Activated CD4-positive, alpha-beta T cell treated with anti-CD3 and anti-CD28 coated beads, Interleukin-2, Interleukin-4, amounts not matched to agents 100 ng/mL and 50 ng/mL, durations not matched to agents 16 hours and 8 hours (primary cell): ENCODE data around the gene SCUBE1.

Experiments used
- DNase-seq: peaks from one replicate; pipeline ENCODE4 v3.0.0-alpha.2; 2020; ENCODE audit warnings: low spot score

The SCUBE1 gene

DNA sequence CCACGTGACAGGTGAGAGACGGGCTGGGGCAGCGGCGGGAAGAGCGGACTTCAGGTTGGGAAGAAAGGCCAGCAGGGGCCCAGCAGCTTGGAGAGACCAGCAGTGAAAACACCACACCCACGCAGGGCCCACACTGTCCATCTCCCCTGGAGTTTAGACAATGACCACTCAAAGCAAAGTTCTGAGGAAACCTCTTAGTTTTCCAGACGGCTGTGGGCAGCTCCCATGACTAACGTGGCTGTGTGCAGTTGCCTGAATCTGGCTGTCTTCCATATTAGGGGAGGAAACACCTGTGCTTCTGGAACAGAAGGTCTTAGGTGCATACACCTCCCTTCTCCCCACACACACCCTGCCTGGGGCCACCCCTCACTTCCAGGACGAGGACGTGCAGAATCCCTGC is 85.6 kb downstream of the SCUBE1 start:
- no peak for DNase-seq

DNA sequence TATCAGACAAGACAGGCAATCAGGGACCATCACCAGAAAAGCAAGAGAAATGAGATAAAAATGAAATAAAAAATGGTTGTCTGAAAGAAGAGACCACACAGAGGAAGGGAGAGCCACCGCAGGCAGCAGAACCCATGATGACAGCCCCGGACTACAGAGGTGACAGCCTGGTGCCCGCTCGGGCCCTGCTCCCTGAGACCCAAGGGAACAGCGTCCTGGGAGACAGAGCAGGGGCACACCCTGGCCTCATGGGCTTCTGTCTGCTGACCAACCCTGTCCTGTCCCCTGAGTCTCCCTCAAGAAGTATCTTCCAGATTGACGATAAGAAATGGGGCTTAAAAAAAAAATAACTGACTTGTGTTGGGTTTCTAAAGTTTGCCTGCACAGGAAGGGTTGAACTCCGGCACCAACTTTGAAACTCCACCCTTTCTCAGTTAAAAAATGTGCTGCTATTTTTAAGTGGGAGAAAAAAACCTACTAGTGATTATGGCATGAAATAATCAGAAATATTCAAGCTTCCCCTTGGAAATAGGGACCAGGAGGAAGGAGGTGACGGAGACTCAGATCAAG is 86.1 kb downstream of the SCUBE1 start:
- no peak for DNase-seq

DNA sequence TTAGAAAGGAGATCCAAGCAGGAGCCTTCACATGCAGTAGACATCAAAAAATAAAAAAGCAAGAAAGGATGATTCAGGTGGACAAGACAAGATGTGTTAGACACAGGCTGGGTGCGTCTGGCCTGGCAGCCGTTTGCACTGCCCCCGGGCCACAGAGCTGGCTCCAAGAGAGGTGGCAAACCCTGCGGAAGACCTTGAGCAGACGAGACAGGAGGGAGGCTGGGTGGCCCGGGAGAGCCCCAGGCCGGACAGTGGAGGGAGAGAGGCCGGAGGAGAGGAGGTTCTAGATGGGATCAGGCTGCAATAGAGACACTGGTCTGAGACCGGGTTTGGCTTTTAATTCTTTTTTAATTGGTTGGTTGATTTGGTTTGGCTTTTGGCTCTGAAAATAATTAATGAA is 86.6 kb downstream of the SCUBE1 start:
- DNase-seq: no peak

DNA sequence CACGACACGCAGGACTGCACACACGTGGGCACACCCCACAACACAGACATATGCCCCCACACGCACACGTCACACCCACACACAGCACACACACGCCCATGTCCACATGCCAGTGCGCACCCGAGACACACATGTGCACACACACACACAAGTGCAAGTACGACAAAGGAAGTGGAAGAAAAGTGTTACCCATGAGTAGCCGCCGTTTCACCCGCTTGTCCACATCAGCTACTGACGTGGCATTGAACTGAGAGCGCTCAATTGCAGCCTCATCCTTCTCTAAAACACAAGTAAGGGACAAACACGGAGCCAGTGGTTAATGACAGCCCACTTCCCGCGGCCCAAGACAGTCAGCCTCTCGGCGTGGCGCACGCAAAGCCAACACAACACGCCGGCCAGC is 87.9 kb downstream of the SCUBE1 start:
- DNase-seq: no peak

DNA sequence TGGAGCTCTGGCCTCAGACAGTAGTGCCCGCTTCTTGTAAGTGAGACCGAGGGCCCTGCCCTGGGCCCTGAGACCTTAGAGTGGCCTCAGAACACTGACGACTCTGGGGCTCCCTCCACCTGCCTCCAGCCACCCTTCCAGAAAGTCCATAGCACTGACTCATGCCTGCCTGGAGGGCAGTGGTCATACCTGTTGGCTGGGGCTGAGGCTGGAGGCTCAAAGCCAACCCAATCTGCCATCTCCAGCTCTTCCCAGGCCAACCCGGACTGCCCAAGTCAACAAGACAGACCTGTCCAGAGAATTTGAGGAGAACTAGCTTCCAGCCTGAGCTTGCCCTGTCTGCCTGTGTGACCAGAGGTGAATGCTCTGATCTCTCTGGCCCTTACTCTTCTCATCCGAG is 89.3 kb downstream of the SCUBE1 start:
- no peak for DNase-seq

DNA sequence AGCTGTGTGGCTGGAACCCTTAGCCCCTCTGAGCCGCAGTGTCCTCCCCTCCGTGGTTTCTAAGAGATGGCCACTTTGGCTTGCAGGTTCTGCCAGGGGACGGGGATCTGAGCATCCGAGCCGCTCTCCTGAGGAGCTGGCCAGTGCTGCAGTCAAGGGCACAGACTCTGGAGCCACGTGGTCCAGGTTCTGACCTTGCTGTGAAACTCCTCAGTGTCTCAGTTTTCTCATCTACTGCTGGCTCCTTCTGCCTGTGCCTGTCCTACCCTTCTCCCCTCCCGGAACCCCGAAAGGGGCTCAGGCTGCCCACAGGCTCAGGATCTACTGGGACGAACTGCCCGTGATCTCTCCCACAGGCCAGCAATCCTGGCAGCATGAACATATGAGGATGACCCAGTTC is 90.9 kb downstream of the SCUBE1 start:
- no peak for DNase-seq

DNA sequence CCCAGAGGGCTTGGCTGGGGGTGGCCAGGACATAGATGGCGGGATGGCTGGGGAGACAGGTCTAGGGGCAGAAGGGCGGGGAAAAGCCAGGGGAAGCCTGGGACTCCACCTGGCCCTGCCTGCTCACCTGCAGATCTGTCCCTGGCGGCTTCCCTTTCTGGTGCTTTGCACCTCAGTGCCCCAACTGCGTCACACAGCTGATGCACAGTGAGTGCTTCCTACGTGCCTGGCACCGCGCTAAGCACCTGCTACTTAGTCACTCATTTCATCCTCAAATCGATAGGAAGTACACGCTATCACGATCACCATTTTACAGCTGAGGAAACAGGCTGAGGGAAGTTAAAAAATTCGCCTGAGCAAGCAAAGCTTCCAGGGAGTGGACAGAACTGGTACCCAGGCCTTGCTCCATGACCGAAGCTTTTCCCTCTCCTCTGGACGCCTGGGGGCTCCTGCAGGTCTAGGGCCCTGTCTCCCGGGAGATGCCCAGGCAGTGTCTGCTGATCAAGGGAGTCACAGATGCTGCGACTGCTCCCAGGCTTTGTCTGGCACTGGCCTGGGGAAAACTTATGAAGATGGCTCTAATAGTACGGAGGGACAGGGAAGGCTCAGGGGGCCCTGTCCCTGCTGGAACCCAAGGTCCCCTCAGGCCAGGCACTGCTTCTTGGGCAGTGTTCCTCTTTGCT is 93.2 kb downstream of the SCUBE1 start:
- no peak for DNase-seq

DNA sequence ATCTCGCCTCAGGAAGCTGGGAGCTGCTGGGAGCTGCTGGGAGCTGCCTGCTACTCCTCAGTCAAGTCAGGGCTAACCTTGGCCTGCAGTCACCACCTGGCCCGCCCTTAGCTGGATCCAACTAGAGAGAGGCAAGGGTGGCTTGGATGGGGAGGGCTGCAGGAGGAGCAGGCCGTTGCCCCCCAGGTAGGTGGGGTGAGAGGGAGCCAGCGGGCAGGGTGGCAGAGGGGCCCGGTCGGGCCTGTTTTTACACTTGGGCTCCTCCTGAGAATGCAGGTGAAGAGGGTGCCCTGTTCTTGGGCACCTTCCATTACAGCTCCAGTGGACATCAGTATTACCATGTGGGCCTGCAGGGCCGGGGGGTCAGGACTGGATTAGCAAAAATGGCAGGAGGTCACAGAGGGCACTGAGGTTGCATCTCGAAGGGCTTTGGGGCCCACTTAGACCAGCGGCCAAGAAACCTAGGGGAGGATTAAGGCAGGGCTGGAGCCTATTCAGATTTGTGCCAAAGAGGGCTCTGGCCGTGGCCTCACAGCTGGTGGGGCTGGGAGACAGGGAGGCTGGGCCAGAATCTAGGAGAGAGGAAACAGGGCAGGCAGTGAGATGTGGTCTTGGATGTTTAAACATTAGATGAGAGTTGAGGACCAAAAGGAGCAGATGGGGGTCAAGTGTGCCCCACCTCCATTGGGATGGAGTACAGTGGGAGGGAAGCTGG is 95.5 kb downstream of the SCUBE1 start:
- no peak for DNase-seq

DNA sequence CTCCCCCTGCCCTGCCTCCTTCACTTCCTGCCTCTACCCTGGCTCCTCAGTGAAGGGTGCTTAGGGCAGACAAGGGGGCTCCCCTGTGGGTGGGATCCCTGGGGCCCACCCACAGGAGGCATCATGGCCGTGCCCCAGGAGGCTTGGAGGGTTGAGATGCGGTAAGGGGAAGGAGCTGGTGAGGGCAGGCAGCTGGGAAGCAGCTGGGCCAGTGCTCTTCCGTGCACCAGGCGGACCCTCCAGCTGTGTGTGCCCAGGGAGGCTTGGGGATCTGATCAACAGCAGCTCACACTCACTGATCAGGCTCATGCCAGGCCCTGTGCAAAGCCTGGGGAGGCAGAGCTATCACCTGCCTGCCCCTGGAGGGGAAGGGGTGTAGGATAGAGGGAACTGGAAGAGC is 97.0 kb downstream of the SCUBE1 start:
- no peak for DNase-seq

DNA sequence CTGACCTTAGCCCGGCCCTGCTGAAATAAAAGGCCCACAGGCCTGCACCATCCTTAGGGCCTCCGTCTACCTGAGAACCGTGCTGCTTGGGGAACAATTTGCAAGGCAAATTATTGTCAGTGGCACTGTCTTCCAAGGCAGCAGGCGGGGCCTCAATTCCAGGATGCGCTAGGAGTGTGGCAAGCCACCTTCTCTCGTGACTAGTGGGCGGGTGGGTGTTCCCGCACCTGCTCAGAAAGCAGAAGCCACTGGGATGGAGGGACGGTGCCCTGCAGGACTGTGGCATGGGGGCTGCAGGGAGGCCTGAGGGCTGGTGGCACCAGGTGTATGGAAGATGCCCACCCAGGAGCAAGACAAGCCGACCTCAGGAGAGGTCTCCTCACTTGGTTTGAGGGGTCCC is 97.5 kb downstream of the SCUBE1 start:
- no peak for DNase-seq

DNA sequence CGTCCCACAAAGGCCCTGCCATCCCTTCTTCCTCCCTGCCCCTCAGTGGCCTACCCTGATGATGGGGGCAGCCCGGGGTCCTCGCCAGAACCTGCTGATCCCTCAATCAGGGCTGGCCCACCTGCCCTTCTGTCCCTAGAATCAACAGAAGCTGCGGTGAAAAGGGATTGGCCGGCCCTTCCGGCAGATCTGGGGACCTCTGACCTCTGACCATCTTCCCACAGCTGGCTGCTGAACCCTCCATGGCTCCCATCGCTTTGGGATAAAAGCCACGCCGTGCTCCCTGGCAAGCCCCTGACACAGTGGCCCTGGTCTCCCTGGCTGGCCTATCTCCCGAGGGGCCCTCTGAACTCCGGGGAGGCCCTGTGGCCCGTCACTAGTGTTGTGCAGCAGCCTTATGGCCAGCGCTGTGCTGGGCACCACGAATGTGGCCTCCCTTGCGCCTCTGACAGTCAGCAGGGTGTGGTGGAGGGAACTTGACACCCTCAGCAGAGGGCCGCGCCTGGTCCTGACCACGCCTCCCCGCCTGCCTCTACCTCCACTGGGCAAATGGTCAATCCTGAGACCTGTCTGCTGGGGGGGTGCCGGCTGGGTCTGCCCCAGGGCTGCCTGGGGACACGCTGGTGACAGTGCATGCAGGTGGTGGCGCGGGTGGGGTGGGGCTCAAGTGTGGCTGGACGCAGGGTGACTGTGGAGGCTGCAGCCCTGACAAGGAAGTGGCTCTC is 98.2 kb downstream of the SCUBE1 start:
- DNase-seq: no peak

DNA sequence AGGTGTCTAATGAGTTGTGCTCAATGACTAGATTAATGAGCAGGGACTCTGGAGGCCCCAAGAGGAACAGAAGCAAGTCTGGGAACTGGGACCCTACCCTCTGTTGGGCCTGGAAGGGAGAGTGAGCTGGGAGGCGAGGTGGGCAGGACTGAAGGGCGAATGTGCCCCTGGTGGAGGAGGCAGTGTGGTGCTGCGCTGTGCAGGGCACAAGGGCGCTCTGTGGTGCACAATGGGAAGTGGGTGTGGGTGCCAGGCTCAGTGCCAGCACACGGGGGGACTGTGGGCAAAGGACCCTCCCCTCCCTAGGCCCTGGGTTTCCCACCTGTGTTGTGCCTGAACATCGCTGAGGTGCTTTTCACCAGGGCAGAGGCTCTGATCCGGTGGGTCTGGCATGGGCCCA is 98.8 kb downstream of the SCUBE1 start:
- DNase-seq: no peak

DNA sequence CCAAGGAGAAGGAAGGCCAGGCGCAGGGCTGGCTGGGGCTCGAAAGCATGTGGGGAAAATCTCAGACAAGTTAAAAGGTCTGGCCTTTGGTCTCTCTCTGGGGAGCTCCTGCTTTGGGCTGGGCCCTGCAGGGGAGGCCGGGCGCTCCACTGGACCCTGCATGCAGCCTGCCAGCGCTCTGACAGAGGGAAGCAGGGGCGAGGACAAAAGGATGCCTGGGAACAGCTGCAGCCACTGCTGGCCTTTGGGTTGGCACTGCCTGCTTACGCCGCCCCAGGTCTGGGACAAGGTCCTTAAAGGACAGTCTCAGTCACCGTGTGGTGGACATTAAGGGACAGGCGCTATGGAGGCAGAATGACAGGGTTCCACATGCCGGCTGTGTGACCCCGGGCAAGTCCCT is 99.8 kb downstream of the SCUBE1 start:
- no peak for DNase-seq

DNA sequence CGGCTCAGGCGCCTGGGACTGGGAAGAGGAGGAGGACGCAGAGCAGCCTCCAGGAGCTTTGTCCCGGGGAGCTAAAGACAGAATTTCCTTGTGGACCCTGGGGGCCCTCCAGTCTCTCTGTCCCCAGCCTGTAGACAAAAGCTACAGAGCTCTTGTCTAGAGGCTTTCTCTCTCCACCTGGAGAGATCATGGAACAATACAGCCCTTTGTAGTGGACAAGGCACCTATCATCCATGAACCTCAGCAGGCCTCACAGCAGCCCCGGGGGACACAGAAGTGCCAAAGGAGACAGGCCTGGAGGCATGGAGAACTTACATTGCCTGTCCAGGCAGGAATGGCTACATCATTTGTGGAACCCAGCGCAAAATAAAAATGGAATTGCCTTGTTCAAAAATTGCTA is 100.5 kb downstream of the SCUBE1 start:
- no peak for DNase-seq

DNA sequence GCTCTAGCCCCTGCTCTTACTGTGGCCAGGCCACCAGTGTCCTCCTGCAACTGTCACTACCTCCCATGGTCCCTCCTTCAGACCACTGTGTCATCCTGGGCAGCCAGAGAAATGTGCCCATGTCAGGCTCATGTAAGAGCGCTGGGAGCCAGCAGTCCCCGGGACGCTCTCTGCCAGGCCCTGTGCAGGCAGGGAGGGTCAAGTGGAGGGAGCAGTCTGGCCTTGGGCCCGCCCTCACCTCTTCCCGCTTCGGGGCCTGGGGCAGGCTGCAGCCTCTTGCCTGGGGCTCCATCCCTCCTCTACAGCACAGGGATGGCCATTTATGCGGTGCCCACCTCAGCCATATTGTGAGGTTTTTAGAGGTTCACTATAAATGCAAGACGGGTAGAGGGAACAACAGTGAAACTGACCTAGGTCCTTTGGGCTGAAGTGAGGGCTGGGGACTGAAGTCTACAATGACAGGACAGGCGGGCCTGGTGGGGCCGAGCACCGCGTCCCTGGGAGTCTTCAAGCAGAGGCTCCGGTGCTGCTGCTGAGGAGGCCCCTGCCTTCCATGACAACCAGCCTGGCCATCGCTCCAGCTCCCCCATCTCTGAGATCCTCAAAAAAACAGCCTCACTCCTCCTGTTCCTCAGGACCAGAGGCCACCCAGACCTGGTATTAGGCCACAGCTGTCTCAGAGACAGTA is 101.3 kb downstream of the SCUBE1 start:
- DNase-seq: no peak

DNA sequence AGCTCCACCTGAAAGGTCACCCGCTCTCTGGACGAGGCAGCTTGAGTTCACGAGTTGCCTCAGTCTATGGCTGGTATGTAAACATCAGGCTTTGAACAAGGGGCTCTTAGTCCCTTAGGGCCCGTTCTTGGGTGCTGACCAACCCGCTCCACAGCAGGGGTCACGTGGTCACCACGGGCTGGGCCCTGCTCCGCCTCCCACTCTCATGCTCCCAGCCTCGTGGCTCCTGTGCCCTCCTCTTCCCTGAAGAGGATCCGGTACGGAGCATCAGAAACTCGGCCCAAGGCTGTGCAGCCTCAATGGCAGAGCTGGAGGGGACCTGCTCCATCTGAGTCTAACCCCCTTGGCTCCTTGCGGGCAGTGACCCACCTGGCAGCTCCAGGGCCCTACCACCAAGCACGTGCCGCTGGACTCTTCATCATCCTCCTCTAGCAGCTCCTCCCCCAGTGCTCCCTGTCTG is 102.0 kb downstream of the SCUBE1 start:
- DNase-seq: no peak

DNA sequence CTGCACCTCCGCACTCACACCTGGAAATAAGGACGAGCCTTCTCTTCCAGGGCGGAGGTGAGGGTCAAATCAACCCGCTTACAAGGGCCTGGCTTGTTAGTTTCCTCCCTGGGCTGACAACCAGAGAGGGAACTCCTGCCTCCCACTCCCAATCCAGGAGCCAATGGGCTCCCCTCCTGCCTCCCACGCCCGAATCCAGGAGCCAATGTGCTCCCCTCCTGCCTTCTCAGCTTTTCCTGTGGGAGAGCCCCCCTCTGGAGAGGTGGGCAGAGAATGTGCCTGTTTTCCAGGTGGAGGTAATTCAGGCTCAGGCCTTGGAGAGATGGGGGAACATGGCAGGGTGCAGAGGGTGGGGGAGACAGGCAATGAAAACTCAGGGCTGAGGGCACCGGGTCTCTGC is 102.6 kb downstream of the SCUBE1 start:
- DNase-seq: no peak

DNA sequence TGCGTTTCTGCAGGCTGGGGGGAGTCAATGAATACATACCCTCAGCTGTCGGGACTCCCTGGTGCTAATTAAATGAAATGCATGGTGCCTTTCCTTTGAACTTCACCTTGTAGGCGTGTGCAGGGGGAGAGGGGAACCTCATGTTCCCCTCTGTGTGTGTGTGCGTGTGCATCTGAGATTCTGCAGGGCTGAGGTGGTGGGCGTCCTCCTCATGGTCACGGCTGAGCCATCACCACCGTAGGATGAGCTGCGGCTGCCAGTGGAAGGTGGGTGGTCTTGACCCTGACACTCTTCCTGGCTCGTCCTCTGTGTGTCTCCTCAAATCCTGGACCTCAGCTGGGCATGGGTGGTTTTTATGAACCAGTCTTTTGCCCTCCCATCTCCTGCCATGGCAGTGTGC is 103.2 kb downstream of the SCUBE1 start:
- no peak for DNase-seq

DNA sequence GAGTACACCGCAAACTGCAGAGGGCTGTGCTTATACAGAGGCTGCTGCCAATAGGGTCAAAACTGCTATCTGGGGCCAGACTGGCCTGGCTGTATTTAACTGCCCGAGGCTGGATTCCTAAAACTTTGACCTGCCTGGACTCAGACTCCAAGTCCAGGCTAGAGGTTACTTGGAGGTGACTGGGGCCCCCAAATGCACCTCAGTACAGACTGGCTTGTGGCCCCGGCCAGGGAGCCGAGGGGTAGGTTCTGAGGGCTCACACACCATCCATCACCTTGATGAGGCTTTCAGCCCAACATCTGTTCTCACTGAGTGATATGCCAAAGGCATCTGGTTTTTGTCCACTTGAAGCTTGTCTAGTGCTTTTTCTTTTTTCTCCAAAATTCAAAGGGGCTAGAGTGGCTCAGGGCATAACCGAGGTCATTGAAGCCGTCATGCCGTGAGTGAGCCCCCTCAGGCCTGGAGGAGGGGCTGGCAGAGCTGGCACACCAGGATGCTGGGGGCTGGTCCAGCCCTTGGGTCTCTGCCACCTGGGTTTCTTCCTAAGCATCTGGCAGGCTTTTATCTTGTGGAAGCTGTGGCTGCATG is 103.9 kb downstream of the SCUBE1 start:
- DNase-seq: no peak

DNA sequence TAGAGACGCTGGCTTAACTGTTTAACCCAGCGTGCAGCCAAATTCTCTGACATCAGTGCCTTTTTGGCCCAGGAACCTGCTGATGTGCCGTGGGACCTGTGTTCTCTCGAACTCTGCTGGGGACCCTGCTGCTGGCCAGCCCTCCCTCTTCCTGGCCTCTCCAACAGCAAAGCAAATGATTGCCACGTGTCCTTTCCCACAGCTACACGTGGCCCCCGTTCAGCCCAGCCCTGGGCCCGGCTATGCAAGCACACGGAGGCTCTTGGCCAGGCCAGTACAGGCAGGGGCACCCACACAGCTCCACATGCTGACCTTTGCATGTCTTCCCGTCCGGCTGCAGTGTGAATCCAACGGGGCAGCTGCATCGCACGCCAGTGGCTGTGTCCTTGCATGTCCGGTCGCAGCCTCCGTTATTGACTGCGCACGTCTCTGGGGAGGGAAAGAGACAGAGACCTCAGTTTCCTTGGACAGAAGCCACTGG is 104.6 kb downstream of the SCUBE1 start:
- no peak for DNase-seq

DNA sequence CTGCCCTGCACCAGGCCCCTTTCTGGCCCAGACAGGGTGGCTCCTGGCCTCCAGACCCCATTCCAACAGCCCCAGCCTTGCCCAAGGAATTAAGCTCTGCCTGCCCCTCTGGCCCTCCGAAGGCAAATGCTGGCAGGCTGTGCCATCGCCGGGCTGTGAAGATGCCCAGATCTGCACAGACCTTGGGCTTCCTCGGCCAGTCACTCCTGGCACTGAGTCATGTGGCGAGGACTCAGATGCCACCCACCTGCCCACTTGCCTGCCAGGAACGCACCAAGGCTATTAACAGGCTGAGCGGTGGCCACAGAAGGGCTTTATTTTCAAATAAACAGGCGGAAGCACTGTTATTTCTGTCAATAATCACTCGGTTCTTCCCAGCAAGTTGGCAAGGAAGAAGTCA is 105.9 kb downstream of the SCUBE1 start:
- no peak for DNase-seq
